GM19328 (cell line): ENCODE results near the gene UBE2E1.

Experiments used
- ATAC-seq: cut with Tn5 transposase; IDR thresholded peaks from one replicate; pipeline ENCODE4 v1.9.1; 2021; ENCODE audit warnings: mild to moderate bottlenecking, moderate library complexity; ENCODE audit not compliant: unreplicated experiment

Gene UBE2E1

GRCh38 chr3:23819599-23820360 is 14.0 kb downstream of the UBE2E1 start:
- ATAC-seq: no peak

- no peak for ATAC-seq
Measured at GRCh38 chr3:23820888-23821287, 15.1 kb downstream of the UBE2E1 start.

DNA sequence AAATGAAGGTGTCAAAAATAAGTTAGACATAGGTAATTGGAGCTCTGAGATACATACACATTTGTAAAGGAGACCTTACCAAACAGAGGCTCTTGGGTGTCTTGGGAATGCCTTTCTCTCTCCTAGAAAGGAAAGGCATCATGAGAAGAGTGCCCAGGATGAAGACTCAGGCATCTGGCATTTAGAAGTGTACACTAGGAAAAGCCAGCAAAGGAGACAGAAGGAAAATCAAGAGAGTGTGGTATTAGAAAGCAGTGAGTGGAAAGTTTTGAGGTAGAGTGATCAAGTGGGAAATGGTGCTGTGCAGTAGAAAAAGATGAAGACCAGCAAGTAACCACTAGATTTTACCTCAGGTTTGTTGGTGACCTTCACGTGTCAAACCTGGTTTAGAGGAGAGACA is 16.1 kb downstream of the UBE2E1 start:
- ATAC-seq: no peak

DNA sequence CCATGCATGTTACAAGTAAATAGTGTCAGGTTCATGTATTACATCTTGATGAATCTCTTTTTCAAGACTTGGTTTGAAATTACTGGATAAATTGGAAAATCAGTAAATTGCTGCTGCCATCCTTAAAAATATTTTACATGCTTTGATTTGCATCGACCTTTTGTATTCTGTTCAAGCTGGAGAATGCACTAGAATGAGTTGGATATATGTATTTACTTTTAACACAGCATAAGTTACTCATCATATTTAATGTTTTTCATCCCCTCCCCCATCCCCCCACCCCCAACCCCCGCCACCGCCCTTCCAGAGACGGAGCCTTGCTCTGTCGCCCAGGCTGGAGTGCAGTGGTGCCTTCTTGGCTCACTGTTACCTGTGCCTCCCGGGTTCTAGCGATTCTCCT is 16.8 kb downstream of the UBE2E1 start:
- no peak for ATAC-seq

DNA sequence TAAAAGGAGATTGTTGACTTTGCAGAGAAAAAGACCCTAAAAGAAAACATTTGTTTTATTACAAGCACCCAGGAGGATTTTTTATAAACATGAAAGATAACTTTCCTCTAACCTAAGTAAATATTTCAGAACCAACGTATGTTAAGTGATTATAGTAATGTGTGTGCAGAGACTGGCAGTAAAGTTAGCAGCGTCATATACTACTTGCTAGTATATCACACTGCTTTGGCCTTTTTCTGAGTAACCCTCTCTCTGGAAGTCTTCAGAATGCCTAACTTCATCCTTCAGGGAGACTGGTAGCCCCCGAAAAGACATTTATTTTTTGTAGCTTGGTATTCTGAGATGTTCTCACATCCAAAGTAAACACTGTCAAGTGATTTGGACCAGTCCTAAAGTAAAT is 17.9 kb downstream of the UBE2E1 start:
- ATAC-seq: no peak

DNA sequence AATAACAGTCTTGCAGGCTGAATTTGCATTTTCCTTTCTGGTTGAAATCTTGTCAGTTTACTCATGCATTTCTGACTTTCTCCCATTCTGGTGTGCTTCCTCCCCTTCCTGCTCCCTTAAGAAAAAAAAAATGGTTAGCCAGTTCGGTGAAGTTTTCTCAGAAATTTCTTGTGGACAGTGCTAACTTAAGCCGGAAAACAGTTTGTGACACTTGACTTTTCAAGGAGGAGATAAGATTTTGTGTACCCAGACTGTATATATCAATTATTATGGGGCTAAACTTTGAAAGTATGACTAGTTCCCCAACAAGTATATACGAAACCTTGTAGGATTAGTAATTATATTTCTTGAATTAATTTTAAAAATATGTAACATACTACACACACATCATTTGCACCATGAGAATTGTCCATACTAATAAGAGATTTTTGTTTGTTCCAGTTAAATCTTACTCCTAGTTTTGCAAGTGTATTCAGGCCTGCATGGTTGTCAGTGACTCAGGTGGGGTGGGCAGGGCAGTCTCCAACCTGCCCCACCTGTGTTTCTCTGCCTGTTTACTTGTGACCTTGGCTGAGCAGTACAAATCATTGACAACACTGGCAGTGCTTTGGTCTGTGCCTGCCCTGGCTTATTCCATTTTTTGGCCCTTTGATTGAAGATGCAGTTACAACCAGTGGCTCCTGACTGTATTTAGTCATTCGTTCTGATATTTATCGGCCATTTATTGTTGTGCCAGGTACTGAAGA is 19.1 kb downstream of the UBE2E1 start:
- ATAC-seq: no peak

- ATAC-seq: no peak
Measured at GRCh38 chr3:23825802-23826201, 20.0 kb downstream of the UBE2E1 start.

DNA sequence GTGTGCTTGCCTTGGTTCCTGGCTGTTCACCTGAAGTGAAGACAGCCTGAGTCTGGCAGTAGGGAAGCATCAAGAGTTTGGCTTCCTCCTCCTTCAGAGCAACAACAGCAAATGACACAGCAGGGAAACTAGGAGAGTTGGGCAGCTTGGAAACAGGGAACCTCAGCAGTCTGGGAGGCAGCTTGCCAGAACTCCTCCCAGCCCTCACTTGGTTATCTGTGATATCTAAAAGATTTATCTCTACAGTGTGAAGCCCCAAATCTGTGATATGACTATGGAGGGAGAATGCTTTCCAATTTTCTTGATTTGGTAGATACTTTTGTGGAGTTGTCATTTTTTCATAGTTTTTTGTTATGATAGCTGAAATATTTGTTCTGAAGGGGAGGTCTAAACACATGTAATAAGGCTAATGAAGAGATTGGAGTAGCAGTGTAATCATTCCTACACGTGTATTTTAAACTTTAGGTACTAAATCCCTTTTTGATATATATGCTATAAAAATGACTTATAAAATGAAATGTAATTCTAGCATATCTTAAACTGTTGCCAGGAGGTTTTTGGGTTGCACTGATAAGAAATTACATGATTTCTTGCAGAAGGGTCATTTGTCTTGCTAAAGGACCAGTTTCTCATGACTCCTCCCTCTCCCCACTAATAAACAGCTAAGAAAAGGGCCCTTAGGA is 20.8 kb downstream of the UBE2E1 start:
- no peak for ATAC-seq

DNA sequence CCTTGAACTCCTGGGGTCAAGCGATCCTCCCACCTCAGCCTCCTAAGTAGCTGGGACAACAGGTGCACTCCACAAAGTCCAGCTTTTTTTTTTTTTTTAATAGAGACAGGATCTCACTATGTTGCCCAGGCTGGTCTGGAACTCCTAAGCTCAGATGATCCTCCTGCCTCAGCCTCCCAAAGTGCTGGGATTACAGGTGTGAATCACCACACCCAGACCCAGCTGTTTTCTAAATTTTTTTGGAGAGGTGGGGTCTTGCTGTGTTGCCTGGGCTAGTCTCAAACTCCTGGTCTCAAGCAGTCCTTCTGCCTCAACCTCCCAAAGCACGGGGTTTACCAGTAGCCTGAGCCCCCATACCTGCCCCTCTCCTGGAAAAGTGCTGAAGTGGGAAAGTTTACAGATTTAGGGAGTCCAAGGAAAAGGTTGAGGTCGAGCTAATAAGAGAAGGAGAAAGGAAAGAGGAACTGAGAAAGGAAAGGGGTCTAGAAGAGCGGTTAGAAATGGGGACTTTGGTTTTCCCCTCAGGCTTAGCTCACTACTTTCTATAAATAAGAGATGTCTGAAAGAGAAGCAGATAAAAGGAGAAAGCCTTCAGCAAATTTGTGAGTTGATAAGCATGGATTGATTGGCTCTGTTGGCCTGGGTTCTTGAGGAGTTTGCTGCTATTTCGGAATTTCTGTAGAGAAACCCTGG is 23.6 kb downstream of the UBE2E1 start:
- peak; percentile 44 for ATAC-seq

GRCh38 chr3:23830869-23831484 is 25.2 kb downstream of the UBE2E1 start:
- ATAC-seq: peak; percentile 81

- ATAC-seq: peak; percentile 2
Measured at GRCh38 chr3:23831517-23832394, 26.0 kb downstream of the UBE2E1 start.

DNA sequence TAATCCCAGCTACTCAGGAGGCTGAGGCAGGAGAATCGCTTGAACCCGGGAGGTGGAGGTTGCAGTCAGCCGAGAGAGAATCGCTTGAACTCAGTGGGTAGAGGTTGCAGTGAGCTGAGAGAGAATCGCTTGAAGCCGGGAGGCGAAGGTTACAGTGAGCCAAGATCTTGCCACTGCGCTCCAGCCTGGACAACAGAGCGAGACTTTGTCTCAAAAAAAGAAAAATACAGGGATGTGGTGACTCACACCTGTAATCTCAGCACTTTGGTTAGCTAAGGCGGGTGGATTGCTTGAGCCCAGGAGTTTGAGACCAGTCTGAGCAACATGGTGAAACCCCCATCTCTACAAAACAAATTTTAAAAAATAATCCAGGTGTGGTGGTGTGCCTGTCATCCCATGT is 26.8 kb downstream of the UBE2E1 start:
- no peak for ATAC-seq

DNA sequence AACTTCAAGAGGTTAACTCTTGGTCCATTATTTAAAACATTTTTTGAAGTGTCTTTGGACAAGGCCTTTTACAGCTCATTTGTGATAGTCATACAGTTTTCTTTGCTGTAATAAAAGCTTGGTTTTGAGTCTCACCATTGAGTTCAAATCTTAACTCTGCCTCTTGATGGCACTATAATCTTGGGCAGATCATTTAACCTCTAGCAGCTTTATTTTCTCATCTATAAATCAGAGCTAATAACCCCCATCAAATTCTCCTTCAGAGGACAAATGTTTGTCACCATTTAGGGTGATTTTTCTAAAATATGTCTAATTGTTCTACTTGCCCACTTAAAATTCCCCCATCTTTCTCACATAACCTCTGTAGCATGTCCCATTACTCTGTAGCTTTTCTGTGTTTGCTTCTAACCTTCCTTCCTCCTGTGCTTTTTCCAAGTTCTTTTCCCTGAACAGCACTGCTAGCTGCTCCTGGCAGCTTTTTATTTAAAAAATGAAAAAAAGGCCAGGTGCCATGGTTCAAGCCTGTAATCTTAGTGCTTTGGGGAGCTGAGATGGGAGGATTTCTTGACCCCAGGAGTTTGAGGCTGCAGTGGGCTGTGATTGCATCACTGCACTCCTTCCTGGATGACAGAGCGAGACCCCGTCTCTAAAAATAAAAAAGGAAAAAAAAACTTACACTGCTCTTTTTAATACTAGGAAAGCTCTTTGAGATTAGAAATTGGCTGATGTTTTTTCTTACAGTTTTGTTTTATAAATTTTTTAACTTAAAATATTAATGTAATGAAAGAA is 28.5 kb downstream of the UBE2E1 start:
- no peak for ATAC-seq

- no peak for ATAC-seq
Measured at GRCh38 chr3:23835087-23835486, 29.3 kb downstream of the UBE2E1 start.

GRCh38 chr3:23835802-23836201 is 30.0 kb downstream of the UBE2E1 start:
- no peak for ATAC-seq

DNA sequence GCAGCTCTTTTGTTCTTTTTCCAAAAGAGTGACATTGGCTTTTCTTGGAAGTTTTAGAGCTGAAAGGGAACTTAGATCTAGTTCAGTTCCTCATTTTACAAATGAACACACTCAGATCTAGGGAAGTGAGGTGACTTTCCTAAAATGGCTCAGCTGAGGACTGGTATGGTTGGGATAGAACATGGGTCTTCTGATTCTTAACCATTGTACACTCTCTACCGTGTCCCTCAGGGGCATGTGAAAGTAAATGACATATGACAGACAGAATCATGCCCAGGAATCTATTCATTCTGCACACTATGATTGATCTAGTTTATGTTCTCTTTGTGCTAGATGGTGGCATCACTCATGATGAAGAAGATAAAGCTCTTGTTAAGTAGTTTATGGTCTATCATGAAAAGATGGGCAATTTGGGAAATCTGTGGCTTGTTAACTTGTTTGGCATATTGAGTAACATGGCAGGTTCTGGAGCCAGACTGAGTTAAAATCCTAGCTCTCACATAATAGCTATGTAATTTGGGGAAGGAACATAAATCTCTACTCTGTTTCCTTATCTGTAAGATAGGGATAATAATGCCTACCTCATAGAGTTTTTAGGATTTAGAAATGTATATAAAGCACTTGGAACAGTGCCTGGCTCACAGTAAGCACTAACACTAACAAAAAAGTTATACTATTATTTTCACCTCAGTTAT is 30.9 kb downstream of the UBE2E1 start:
- no peak for ATAC-seq

- no peak for ATAC-seq
Measured at GRCh38 chr3:23837286-23837685, 31.5 kb downstream of the UBE2E1 start.

DNA sequence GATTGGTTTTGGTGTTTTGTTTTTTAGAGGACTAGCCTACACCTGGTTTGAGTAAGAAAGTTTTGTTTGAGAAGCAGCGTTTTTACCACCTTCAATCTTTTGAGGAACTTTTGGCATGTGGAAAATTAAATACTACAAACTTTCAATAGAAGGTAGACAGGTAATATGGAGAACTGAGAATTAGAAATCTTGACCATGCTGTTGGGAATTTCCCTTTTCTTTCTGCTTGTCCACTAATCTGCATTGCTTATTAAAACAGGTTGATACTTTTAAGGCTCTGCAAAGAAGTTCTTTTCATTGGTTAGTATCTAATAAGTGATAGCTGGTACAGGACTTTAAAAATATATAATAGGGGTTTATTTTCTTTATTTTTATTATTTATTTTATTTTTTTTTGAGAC is 31.9 kb downstream of the UBE2E1 start:
- no peak for ATAC-seq
